ENCODE measurements around the gene MAPK10.
A peak's percentile ranks its signal among the peaks of the same experiment; 100 is the strongest.

MAPK10 gene

GRCh38 chr4:86367577-86367976, 7.7 kb upstream of the MAPK10 start:
- H3K36me3 ChIP-seq (ENCODE audit: insufficient read depth, low read length) = no peaks in the 10 kb centered on the region
- H3K27me3 ChIP-seq (ENCODE audit: insufficient read depth, low read length) = no peaks in the 10 kb centered on the region

GRCh38 chr4:86366920-86367319, 7.1 kb upstream of the MAPK10 start:
- peaks cover 3% of the 10 kb centered on the region for H3K9me3 ChIP-seq (ENCODE audit: low read length)
- H2AFZ ChIP-seq (ENCODE audit: low read depth, low read length) = no peak overlapping the region
- H3K4me3 ChIP-seq (ENCODE audit: low read length) = no peak overlapping the region

More at GRCh38 chr4:86367577-86367976, 7.7 kb upstream of the MAPK10 start:
- no peaks in the 10 kb centered on the region for H3K4me1 ChIP-seq (ENCODE audit: insufficient read depth, low read length)
- H2AFZ ChIP-seq (ENCODE audit: low read depth, low read length) = no peak overlapping the region
- H3K9me3 ChIP-seq (ENCODE audit: low read length) = peaks cover 3% of the 10 kb centered on the region
- no peak overlapping the region for H3K4me3 ChIP-seq (ENCODE audit: low read length)

GRCh38 chr4:86362510-86362909, 2.7 kb upstream of the MAPK10 start:
- H3K4me1 ChIP-seq (ENCODE audit: insufficient read depth, low read length) = peaks cover 12% of the 10 kb centered on the region
- no peaks in the 10 kb centered on the region for H3K9me3 ChIP-seq (ENCODE audit: low read length)
- H3K36me3 ChIP-seq (ENCODE audit: insufficient read depth, low read length) = no peaks in the 10 kb centered on the region
- no peaks in the 10 kb centered on the region for H3K27me3 ChIP-seq (ENCODE audit: insufficient read depth, low read length)
- no peak overlapping the region for H3K4me3 ChIP-seq (ENCODE audit: low read length)
- no peak overlapping the region for H2AFZ ChIP-seq (ENCODE audit: low read depth, low read length)

More at GRCh38 chr4:86366920-86367319, 7.1 kb upstream of the MAPK10 start:
- Histone ChIP-seq H3K27me3 (ENCODE audit: insufficient read depth, low read length) (no peaks in the 10 kb centered on the region), H3K4me1 (ENCODE audit: insufficient read depth, low read length) (no peaks in the 10 kb centered on the region), H3K36me3 (ENCODE audit: insufficient read depth, low read length) (no peaks in the 10 kb centered on the region)

GRCh38 chr4:86358257-86358656, 1.6 kb downstream of the MAPK10 start:
- no peaks in the 10 kb centered on the region for H3K27me3 ChIP-seq (ENCODE audit: insufficient read depth, low read length)
- no peaks in the 10 kb centered on the region for H3K9me3 ChIP-seq (ENCODE audit: low read length)
- peak overlapping the region; percentile 96 for H3K4me3 ChIP-seq (ENCODE audit: low read length)
- peaks cover 38% of the 10 kb centered on the region for H3K4me1 ChIP-seq (ENCODE audit: insufficient read depth, low read length)
- no peak overlapping the region for H2AFZ ChIP-seq (ENCODE audit: low read depth, low read length)
- peaks cover 18% of the 10 kb centered on the region for H3K36me3 ChIP-seq (ENCODE audit: insufficient read depth, low read length)

- Histone ChIP-seq H3K9me3 (ENCODE audit: low read length) (peaks cover 3% of the 10 kb centered on the region), H3K4me1 (ENCODE audit: insufficient read depth, low read length) (peaks cover 38% of the 10 kb centered on the region), H3K4me3 (ENCODE audit: low read length) (peak overlapping the region; percentile 96), H3K36me3 (ENCODE audit: insufficient read depth, low read length) (peaks cover 24% of the 10 kb centered on the region), H2AFZ (ENCODE audit: low read depth, low read length) (no peak overlapping the region), H3K27me3 (ENCODE audit: insufficient read depth, low read length) (no peaks in the 10 kb centered on the region)
These were observed 2.2 kb downstream of the MAPK10 start for GRCh38 chr4:86357608-86358007.

- peaks cover 6% of the 10 kb centered on the region for H3K9me3 ChIP-seq (ENCODE audit: low read length)
- peaks cover 35% of the 10 kb centered on the region for H3K4me1 ChIP-seq (ENCODE audit: insufficient read depth, low read length)
- no peaks in the 10 kb centered on the region for H3K27me3 ChIP-seq (ENCODE audit: insufficient read depth, low read length)
- H3K36me3 ChIP-seq (ENCODE audit: insufficient read depth, low read length) = peaks cover 32% of the 10 kb centered on the region
- H2AFZ ChIP-seq (ENCODE audit: low read depth, low read length) = no peak overlapping the region
- H3K4me3 ChIP-seq (ENCODE audit: low read length) = peak overlapping the region; percentile 96
These were observed 3.2 kb downstream of the MAPK10 start for GRCh38 chr4:86356425-86357210.

- Histone ChIP-seq H3K4me3 (ENCODE audit: low read length) (no peak overlapping the region), H3K36me3 (ENCODE audit: insufficient read depth, low read length) (peaks cover 49% of the 10 kb centered on the region), H3K9me3 (ENCODE audit: low read length) (peaks cover 10% of the 10 kb centered on the region), H3K27me3 (ENCODE audit: insufficient read depth, low read length) (no peaks in the 10 kb centered on the region), H2AFZ (ENCODE audit: low read depth, low read length) (no peak overlapping the region), H3K4me1 (ENCODE audit: insufficient read depth, low read length) (peaks cover 27% of the 10 kb centered on the region)
These were observed 5.5 kb downstream of the MAPK10 start for GRCh38 chr4:86354390-86354789.

GRCh38 chr4:86346320-86346719, 13.5 kb downstream of the MAPK10 start:
- H2AFZ ChIP-seq (ENCODE audit: low read depth, low read length) = no peak overlapping the region
- no peaks in the 10 kb centered on the region for H3K4me1 ChIP-seq (ENCODE audit: insufficient read depth, low read length)
- H3K4me3 ChIP-seq (ENCODE audit: low read length) = no peak overlapping the region
- peaks cover 4% of the 10 kb centered on the region for H3K9me3 ChIP-seq (ENCODE audit: low read length)
- H3K36me3 ChIP-seq (ENCODE audit: insufficient read depth, low read length) = peaks cover 55% of the 10 kb centered on the region
- H3K27me3 ChIP-seq (ENCODE audit: insufficient read depth, low read length) = no peaks in the 10 kb centered on the region

- Histone ChIP-seq H3K36me3 (ENCODE audit: insufficient read depth, low read length) (peaks cover 57% of the 10 kb centered on the region), H3K9me3 (ENCODE audit: low read length) (peaks cover 5% of the 10 kb centered on the region), H3K4me3 (ENCODE audit: low read length) (no peak overlapping the region), H3K4me1 (ENCODE audit: insufficient read depth, low read length) (no peaks in the 10 kb centered on the region), H3K27me3 (ENCODE audit: insufficient read depth, low read length) (no peaks in the 10 kb centered on the region), H2AFZ (ENCODE audit: low read depth, low read length) (no peak overlapping the region)
These were observed 15.7 kb downstream of the MAPK10 start for GRCh38 chr4:86344127-86344526.

- H3K4me3 ChIP-seq (ENCODE audit: low read length) = no peak overlapping the region
- no peaks in the 10 kb centered on the region for H3K4me1 ChIP-seq (ENCODE audit: insufficient read depth, low read length)
These were observed 20.9 kb downstream of the MAPK10 start for GRCh38 chr4:86338989-86339388.

GRCh38 chr4:86338521-86338920, 21.3 kb downstream of the MAPK10 start:
- Histone ChIP-seq H2AFZ (ENCODE audit: low read depth, low read length) (no peak overlapping the region), H3K4me1 (ENCODE audit: insufficient read depth, low read length) (no peaks in the 10 kb centered on the region), H3K36me3 (ENCODE audit: insufficient read depth, low read length) (peaks cover 42% of the 10 kb centered on the region), H3K9me3 (ENCODE audit: low read length) (peaks cover 14% of the 10 kb centered on the region), H3K27me3 (ENCODE audit: insufficient read depth, low read length) (no peaks in the 10 kb centered on the region), H3K4me3 (ENCODE audit: low read length) (no peak overlapping the region)

More at GRCh38 chr4:86338989-86339388, 20.9 kb downstream of the MAPK10 start:
- peaks cover 14% of the 10 kb centered on the region for H3K9me3 ChIP-seq (ENCODE audit: low read length)
- no peak overlapping the region for H2AFZ ChIP-seq (ENCODE audit: low read depth, low read length)
- H3K27me3 ChIP-seq (ENCODE audit: insufficient read depth, low read length) = no peaks in the 10 kb centered on the region
- peaks cover 41% of the 10 kb centered on the region for H3K36me3 ChIP-seq (ENCODE audit: insufficient read depth, low read length)

- H3K4me1 ChIP-seq (ENCODE audit: insufficient read depth, low read length) = no peaks in the 10 kb centered on the region
- H3K36me3 ChIP-seq (ENCODE audit: insufficient read depth, low read length) = peaks cover 39% of the 10 kb centered on the region
- H3K27me3 ChIP-seq (ENCODE audit: insufficient read depth, low read length) = no peaks in the 10 kb centered on the region
- H3K9me3 ChIP-seq (ENCODE audit: low read length) = peaks cover 9% of the 10 kb centered on the region
- H2AFZ ChIP-seq (ENCODE audit: low read depth, low read length) = no peak overlapping the region
- H3K4me3 ChIP-seq (ENCODE audit: low read length) = no peak overlapping the region
These were observed 25.7 kb downstream of the MAPK10 start for GRCh38 chr4:86334020-86334750.

- H3K4me1 ChIP-seq (ENCODE audit: insufficient read depth, low read length) = no peaks in the 10 kb centered on the region
- no peak overlapping the region for H2AFZ ChIP-seq (ENCODE audit: low read depth, low read length)
- H3K4me3 ChIP-seq (ENCODE audit: low read length) = no peak overlapping the region
- no peaks in the 10 kb centered on the region for H3K27me3 ChIP-seq (ENCODE audit: insufficient read depth, low read length)
- peaks cover 34% of the 10 kb centered on the region for H3K36me3 ChIP-seq (ENCODE audit: insufficient read depth, low read length)
- peaks cover 7% of the 10 kb centered on the region for H3K9me3 ChIP-seq (ENCODE audit: low read length)
These were observed 26.6 kb downstream of the MAPK10 start for GRCh38 chr4:86333236-86333635.
